ENCODE measurements around the gene TNFAIP2.

Gene TNFAIP2

DNA sequence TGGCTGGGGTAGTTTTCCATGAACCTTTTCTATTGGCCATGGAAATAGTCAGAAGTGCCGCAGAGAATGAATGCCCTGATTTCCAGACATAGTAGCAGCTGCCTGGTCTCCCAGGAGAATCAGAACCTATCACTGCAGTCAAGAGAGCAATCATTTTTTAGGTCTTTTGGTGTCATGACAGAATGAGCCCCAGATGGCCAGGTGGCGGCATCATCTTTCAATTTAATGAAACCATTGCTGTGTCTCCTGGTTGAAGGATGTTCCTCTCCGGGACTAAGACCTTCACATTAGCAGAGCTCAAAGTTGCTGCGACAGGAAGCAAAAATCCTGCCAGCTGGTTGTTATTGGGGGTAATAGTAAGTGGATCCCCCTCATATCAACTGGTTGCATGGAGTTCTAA is 18.8 kb downstream of the TNFAIP2 start:
- TF ChIP-seq, protein P1, sequence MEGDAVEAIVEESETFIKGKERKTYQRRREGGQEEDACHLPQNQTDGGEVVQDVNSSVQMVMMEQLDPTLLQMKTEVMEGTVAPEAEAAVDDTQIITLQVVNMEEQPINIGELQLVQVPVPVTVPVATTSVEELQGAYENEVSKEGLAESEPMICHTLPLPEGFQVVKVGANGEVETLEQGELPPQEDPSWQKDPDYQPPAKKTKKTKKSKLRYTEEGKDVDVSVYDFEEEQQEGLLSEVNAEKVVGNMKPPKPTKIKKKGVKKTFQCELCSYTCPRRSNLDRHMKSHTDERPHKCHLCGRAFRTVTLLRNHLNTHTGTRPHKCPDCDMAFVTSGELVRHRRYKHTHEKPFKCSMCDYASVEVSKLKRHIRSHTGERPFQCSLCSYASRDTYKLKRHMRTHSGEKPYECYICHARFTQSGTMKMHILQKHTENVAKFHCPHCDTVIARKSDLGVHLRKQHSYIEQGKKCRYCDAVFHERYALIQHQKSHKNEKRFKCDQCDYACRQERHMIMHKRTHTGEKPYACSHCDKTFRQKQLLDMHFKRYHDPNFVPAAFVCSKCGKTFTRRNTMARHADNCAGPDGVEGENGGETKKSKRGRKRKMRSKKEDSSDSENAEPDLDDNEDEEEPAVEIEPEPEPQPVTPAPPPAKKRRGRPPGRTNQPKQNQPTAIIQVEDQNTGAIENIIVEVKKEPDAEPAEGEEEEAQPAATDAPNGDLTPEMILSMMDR (conservative IDR thresholded peaks at IDR 0.05; ENCODE audit: control insufficient read depth, insufficient read depth, low read depth, low read length): no peak
- no peak overlapping the region for H3K4me3 ChIP-seq (ENCODE audit: control insufficient read depth, low read depth, low read length)
- no peak for DNase-seq (ENCODE audit: low read depth)

DNA sequence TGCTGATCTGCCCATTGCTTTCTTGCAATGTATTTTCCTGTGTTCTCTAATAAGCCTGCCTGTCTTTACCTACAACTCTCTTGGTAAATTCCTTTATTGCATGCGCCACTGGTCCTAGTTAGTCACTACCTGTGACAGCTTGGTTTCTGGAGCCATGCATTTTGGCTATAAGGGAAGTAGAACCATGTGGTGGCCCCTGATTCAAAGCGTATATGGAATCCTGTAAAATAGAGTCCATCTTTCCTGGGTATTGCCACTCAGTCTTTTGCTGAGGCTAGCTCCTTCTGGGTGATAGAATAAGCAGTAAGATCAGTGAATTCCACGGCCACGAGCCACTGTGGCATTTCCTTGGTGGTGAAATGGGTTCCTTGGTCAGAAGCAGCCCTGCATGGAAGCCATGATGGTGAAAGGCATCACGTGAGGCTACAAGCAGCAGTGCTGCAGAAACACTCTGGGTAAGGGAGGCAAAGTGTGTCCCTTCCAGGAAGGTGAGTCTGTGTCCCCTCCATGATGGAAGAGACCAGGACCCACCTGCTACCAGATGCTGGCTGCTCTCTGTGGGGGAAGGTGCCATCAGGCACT is 19.6 kb downstream of the TNFAIP2 start:
- no peak for DNase-seq (ENCODE audit: low read depth)
- no peak overlapping the region for H3K4me3 ChIP-seq (ENCODE audit: control insufficient read depth, low read depth, low read length)
- TF ChIP-seq, protein P1 (conservative IDR thresholded peaks at IDR 0.05; ENCODE audit: control insufficient read depth, insufficient read depth, low read depth, low read length): no peak

DNA sequence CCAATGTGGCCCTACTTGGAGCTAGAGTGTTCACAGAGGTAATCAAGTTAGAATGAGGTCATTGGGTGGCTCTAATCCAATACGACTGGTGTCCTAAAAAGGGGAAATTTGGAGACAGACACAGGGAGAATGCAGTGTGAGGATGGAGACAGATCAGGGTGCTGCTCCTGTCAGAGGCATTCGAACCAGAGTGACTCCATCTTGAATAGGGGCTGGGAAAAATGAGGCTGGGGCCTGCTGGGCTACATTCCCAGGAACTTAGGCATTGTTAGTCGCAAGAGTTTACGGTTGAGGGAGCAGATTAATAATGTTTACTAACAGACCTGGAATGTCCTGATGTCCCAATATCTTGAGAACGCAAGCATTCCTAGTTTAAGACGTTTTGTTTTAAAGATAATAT is 20.2 kb downstream of the TNFAIP2 start:
- TF ChIP-seq, protein P1 (conservative IDR thresholded peaks at IDR 0.05; ENCODE audit: control insufficient read depth, insufficient read depth, low read depth, low read length): no peak
- DNase-seq (ENCODE audit: low read depth): peak; percentile 78
- H3K4me3 ChIP-seq (ENCODE audit: control insufficient read depth, low read depth, low read length): no peak overlapping the region

DNA sequence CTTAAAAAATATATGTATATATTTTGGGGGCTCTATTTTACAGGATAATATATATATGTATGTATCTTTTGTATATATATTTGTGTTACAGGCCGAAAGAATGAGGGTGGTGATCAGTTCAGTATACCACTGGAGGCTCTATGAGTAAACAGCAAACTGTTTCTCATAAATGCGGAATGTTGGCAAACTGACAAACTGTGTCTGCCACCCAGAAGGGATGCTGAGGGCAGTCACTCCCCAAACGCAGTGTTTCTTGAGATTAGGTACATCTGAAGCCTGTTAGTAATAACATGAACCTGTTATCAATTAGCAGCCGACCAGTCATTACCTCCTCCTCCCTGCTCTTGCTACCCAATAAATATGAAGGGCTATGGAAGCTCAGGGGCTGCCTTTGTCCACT is 20.8 kb downstream of the TNFAIP2 start:
- TF ChIP-seq, protein P1 (conservative IDR thresholded peaks at IDR 0.05; ENCODE audit: control insufficient read depth, insufficient read depth, low read depth, low read length): no peak
- H3K4me3 ChIP-seq (ENCODE audit: control insufficient read depth, low read depth, low read length): no peak overlapping the region
- peak; percentile 86 for DNase-seq (ENCODE audit: low read depth)

DNA sequence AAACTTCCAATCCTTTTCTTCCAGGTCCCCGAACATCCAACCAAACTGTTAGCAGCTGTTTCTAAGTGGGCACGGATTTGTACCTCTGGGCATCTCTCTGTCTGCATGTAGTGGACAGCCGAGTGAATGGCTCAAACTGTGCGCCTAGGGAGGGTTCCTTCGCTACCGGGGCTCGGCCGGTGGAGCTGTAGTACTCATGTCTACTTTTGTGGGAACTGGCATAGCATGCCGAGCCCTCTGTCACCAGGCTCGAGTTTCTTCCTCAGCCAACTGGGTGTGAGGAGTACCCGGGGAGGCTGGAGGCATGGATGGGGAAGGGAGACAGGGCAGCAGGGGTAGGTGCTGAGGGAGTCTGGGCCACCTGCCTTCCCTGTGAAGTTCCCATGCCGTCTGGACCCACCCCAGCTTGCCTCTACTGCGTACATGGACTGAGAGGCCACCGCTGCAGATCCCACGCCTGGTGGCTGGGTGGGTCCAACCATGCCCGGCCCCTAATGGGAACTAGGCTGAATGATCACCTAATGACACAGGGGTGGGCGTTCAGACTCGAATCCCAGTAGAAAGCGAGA is 23.0 kb downstream of the TNFAIP2 start:
- DNase-seq (ENCODE audit: low read depth): no peak
- no peak overlapping the region for H3K4me3 ChIP-seq (ENCODE audit: control insufficient read depth, low read depth, low read length)
- TF ChIP-seq, protein P1 (conservative IDR thresholded peaks at IDR 0.05; ENCODE audit: control insufficient read depth, insufficient read depth, low read depth, low read length): no peak

DNA sequence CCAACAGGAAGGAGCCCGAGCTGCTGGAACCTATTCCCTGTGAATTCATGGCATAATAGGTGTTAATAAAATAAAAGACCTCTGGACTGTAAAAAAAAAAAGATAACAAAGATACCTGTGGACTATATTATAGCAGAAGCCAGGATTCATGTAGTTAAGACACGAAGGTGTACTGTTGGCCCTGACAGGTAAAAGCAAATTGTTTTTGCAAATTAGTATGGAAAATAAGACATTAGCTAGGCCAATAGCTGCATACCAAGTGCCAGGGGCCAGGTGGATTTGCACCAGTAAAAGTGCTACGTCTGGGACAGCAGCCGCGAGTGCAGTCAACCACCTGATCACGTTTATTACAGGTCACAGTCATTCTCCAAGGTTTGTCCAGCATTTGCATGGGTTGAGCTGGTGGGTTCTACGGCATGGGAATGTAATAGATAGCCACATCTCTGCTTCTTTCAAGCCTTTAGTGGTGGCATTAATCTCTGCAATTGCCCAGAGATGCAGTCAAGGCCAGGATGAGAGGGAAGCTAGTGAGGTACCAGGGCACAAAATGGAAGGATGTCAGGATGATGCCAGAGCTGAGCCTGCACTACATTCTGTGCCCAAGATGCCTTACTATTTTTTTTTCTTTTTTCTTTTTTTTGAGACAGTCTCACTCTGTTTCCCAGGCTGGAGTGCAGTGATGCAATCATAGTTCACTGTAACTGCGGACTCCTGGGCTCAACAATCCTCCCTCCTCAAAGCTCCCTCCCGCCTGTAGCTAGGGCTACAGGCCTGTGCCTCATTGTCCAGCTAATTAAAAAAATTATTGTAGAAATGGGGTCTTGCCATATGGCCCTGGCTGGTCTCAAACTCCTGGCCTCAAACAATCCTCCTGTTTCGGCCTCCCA is 26.3 kb downstream of the TNFAIP2 start:
- no peak overlapping the region for H3K4me3 ChIP-seq (ENCODE audit: control insufficient read depth, low read depth, low read length)
- TF ChIP-seq, protein P1 (conservative IDR thresholded peaks at IDR 0.05; ENCODE audit: control insufficient read depth, insufficient read depth, low read depth, low read length): no peak
- DNase-seq (ENCODE audit: low read depth): no peak
